DOHH2 (cell line): ENCODE data around the gene PRMT6.
"Not testable (repeated sequence)": the region's sequence is repeated elsewhere in the genome, so short reads cannot be mapped to it uniquely, and the experiment has no call there.

Experiments used
- H3F3A ChIP-seq: fragments of 200-600 bp; sonication (generic), shearing (Covaris generic); 2 replicates; pipeline ENCODE4 v1.6.0; 2016; ENCODE audit warnings: antibody characterized with exemption, mild to moderate bottlenecking; ENCODE audit not compliant: control insufficient read depth, insufficient read depth
- H3K27ac ChIP-seq: fragments of 200-600 bp; sonication (generic); 2 replicates; pipeline ENCODE4 v1.5.1; 2014; ENCODE audit warnings: low read depth, mild to moderate bottlenecking, low read length, moderate library complexity
- H3K27me3 ChIP-seq: fragments of 200-600 bp; sonication (generic); 2 replicates; pipeline ENCODE4 v1.6.1; 2014; ENCODE audit warnings: mild to moderate bottlenecking, low read length, mixed read lengths; ENCODE audit not compliant: control insufficient read depth
- H3K36me3 ChIP-seq: fragments of 200-600 bp; sonication (generic); 2 replicates; pipeline ENCODE4 v1.6.1; 2014; ENCODE audit warnings: mild to moderate bottlenecking, low read length, moderate library complexity, mixed read lengths; ENCODE audit not compliant: control insufficient read depth
- H3K4me1 ChIP-seq: fragments of 200-600 bp; sonication (generic); 2 replicates; pipeline ENCODE4 v1.6.1; 2014; ENCODE audit warnings: mild to moderate bottlenecking, low read length, mixed read lengths; ENCODE audit not compliant: control insufficient read depth
- H3K4me2 ChIP-seq: fragments of 200-600 bp; sonication (generic); 2 replicates; pipeline ENCODE4 v1.6.0; 2014; ENCODE audit warnings: mild to moderate bottlenecking, low read length, moderate library complexity
- H3K4me3 ChIP-seq: fragments of 200-600 bp; sonication (generic); 2 replicates; pipeline ENCODE4 v1.5.1; 2014; ENCODE audit warnings: mild to moderate bottlenecking, low read length, mixed read lengths
- H3K79me2 ChIP-seq: fragments of 200-600 bp; sonication (generic); 2 replicates; pipeline ENCODE4 v1.6.1; 2014; ENCODE audit warnings: mild to moderate bottlenecking, low read length, mixed read lengths; ENCODE audit not compliant: control insufficient read depth
- H3K9me2 ChIP-seq: fragments of 200-600 bp; sonication (generic); replicated peaks from 2 replicates; pipeline ENCODE4 v1.6.1; 2014; ENCODE audit warnings: mild to moderate bottlenecking, low read length, mixed read lengths; ENCODE audit not compliant: control insufficient read depth
- H3K9me3 ChIP-seq: fragments of 200-600 bp; sonication (generic); 2 replicates; pipeline ENCODE4 v1.6.1; 2014; ENCODE audit warnings: antibody characterized with exemption, low read length, mixed read lengths; ENCODE audit not compliant: control insufficient read depth, insufficient read depth
- H4K20me1 ChIP-seq: fragments of 200-600 bp; sonication (generic); 2 replicates; pipeline ENCODE4 v1.6.0; 2014; ENCODE audit warnings: low read depth, mild to moderate bottlenecking, antibody characterized with exemption, low read length, moderate library complexity; ENCODE audit not compliant: control insufficient read depth, insufficient read depth
- EZH2phosphoT487 ChIP-seq: fragments of 200-600 bp; sonication (generic); IDR thresholded peaks from 2 replicates; pipeline ENCODE4 v1.6.1; 2017; ENCODE audit warnings: borderline replicate concordance, mild to moderate bottlenecking, antibody characterized with exemption, low read length, moderate library complexity, mixed read lengths
- TF ChIP-seq, protein P1 (sequence below): fragments of 200-600 bp; sonication (generic); IDR thresholded peaks from one replicate; pipeline ENCODE4 v1.5.1; 2014; ENCODE audit warnings: antibody characterized with exemption, mild to moderate bottlenecking, low read depth, low read length; ENCODE audit not compliant: poor library complexity, severe bottlenecking

Gene PRMT6

DNA sequence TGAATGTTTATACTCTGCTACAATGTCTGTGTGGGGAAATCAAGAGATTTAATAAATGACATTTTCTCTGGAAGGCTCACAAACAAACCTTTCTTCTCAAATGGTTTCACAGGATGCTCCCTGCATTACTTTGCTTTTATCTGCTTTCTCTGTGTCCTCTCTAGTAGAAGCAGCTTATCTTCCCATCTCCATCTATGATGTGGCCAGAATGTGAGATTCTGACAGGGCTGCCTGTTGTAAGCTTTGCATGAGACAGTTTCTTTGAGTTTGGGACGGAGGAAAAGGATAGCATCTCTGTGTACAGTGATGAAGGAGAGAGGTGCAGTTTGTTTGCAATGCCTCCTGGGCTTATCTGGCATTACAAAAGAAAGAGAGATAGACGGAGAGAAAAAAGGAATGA lies 24.6 kb downstream of the PRMT6 start:
- H3K27me3 ChIP-seq = no peaks in the 10 kb centered on the region
- no peak overlapping the region for H3K27ac ChIP-seq
- no peak overlapping the region for H3K4me3 ChIP-seq
- H3F3A ChIP-seq = no peaks in the 10 kb centered on the region
- no peak for TF ChIP-seq EZH2phosphoT487
- TF ChIP-seq, protein P1, sequence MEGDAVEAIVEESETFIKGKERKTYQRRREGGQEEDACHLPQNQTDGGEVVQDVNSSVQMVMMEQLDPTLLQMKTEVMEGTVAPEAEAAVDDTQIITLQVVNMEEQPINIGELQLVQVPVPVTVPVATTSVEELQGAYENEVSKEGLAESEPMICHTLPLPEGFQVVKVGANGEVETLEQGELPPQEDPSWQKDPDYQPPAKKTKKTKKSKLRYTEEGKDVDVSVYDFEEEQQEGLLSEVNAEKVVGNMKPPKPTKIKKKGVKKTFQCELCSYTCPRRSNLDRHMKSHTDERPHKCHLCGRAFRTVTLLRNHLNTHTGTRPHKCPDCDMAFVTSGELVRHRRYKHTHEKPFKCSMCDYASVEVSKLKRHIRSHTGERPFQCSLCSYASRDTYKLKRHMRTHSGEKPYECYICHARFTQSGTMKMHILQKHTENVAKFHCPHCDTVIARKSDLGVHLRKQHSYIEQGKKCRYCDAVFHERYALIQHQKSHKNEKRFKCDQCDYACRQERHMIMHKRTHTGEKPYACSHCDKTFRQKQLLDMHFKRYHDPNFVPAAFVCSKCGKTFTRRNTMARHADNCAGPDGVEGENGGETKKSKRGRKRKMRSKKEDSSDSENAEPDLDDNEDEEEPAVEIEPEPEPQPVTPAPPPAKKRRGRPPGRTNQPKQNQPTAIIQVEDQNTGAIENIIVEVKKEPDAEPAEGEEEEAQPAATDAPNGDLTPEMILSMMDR = no peak
- no peaks in the 10 kb centered on the region for H3K9me2 ChIP-seq
- no peak overlapping the region for H3K4me2 ChIP-seq
- H3K36me3 ChIP-seq = no peaks in the 10 kb centered on the region
- H3K9me3 ChIP-seq = no peaks in the 10 kb centered on the region
- no peaks in the 10 kb centered on the region for H3K4me1 ChIP-seq
- no peaks in the 10 kb centered on the region for H3K79me2 ChIP-seq
- no peaks in the 10 kb centered on the region for H4K20me1 ChIP-seq

DNA sequence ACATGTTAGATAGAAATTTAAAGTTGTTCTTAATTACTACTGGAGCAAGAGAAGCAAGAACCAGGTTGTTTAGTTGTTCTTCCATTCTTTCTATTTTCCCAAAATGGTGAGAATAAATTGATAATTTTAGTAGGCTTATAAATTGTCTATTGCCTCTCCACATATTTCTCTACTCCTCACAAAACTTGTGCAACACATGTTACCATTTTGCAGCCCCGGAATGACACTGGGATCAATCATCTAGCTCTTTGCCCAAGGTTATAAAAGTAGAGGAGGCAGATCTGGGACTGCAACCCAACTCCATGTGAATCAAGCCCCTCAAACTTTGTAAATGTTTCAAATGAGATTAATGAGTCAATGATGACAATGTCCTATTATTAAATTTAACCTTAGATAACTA lies 34.9 kb downstream of the PRMT6 start:
- H3K4me2 ChIP-seq = no peak overlapping the region

DNA sequence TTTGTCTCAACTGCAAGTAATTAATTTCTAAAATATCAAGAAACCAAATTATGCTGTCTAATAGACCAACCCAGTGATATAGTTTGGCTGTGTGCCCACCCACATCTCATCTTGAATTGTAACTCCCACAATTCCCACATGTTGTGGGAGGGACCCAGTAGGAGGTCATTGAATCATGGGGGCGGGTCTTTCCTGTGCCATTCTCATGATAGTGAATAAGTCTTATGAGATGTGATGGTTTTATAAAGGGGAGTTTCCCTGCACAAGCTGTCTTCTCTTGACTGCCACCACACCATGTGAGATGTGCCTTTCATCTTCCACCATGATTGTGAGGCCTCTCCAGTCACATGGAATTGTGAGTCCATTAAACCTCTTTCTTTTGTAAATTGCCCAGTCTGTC lies 36.9 kb downstream of the PRMT6 start:
- not testable (repeated sequence) for H3K27ac ChIP-seq, H3K4me2 ChIP-seq, H3K27me3 ChIP-seq, H4K20me1 ChIP-seq, H3K4me1 ChIP-seq, H3F3A ChIP-seq, H3K4me3 ChIP-seq, H3K9me3 ChIP-seq, H3K9me2 ChIP-seq, H3K79me2 ChIP-seq, H3K36me3 ChIP-seq

More for the DNA sequence above, 34.9 kb downstream of the PRMT6 start:
- Histone ChIP-seq H3K4me1 (no peaks in the 10 kb centered on the region), H3K27me3 (no peaks in the 10 kb centered on the region), H3K9me2 (no peaks in the 10 kb centered on the region), H3K4me3 (no peak overlapping the region), H3F3A (no peaks in the 10 kb centered on the region), H3K9me3 (no peaks in the 10 kb centered on the region), H4K20me1 (no peaks in the 10 kb centered on the region), H3K36me3 (no peaks in the 10 kb centered on the region), H3K27ac (no peak overlapping the region), H3K79me2 (no peaks in the 10 kb centered on the region)
- TF ChIP-seq, protein P1 = no peak
- TF ChIP-seq EZH2phosphoT487 = no peak

DNA sequence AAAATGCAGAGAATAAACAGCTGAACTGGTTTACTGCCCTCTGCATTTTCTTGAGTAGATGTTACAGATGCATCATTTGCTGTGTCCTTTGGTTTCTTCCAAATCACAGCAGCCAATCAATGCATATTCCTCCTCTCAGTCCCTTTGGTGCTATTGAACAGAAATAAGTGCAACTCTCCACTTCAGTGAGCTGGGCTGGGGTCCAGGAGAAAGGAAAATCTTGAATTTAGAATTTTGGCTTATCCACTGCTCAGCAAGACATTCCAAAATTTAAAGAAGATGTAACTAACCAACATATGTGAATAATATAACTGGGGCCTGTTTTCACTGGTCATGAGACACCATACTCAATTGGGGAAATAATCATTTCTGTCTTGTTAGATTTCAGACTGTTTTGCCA lies 39.2 kb downstream of the PRMT6 start:
- TF ChIP-seq EZH2phosphoT487 = no peak
- TF ChIP-seq, protein P1 = no peak

More for the DNA sequence above, 39.2 kb downstream of the PRMT6 start:
- no peaks in the 10 kb centered on the region for H3K79me2 ChIP-seq
- no peaks in the 10 kb centered on the region for H3K9me3 ChIP-seq
- H3K36me3 ChIP-seq = no peaks in the 10 kb centered on the region
- H3K4me1 ChIP-seq = no peaks in the 10 kb centered on the region
- H3K27me3 ChIP-seq = no peaks in the 10 kb centered on the region
- H3F3A ChIP-seq = no peaks in the 10 kb centered on the region
- no peak overlapping the region for H3K4me3 ChIP-seq
- no peaks in the 10 kb centered on the region for H3K9me2 ChIP-seq
- H4K20me1 ChIP-seq = no peaks in the 10 kb centered on the region
- no peak overlapping the region for H3K27ac ChIP-seq
- H3K4me2 ChIP-seq = no peak overlapping the region
